ENCODE results near the gene SPIB.
A peak's percentile ranks its signal among the peaks of the same experiment; 100 is the strongest.

Gene SPIB

DNA sequence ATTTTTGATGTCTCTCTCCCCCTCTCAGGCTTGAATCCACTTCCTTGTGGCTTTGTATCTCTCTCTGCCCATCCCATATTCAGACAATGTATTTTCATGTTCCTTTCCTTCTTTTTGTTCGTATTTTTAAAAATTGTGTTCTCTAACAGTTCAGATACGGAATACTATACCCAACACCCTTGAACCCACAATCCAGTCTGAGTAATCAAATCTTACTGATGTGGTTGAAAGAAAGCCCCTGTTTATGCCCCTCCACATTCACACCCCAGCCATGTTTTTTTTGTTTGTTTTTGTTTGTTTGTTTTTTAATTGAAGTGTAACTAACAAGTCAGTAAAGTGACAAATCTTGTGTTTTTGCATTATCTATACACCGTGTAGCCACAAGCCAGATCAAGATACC is 1.4 kb downstream of the SPIB start:
- Histone ChIP-seq H3K79me2 (ENCODE audit: control insufficient read depth, insufficient read depth, low read length, unreplicated experiment) (no peaks in the 10 kb centered on the region), H3K27me3 (ENCODE audit: insufficient read depth, low read length) (0 out of 2 replicates have a peak, but pooled peaks cover 6% of the 10 kb centered on the region), H3K4me1 (ENCODE audit: control insufficient read depth, insufficient read depth, low read length, unreplicated experiment) (no peaks in the 10 kb centered on the region), H3K36me3 (ENCODE audit: insufficient read depth, low read length) (no peaks in the 10 kb centered on the region), H2AFZ (ENCODE audit: low read length, unreplicated experiment) (no peak overlapping the region), H3K4me3 (ENCODE audit: low read depth, low read length) (no peak overlapping the region), H3K27ac (ENCODE audit: low read depth, low read length) (no peak overlapping the region)

DNA sequence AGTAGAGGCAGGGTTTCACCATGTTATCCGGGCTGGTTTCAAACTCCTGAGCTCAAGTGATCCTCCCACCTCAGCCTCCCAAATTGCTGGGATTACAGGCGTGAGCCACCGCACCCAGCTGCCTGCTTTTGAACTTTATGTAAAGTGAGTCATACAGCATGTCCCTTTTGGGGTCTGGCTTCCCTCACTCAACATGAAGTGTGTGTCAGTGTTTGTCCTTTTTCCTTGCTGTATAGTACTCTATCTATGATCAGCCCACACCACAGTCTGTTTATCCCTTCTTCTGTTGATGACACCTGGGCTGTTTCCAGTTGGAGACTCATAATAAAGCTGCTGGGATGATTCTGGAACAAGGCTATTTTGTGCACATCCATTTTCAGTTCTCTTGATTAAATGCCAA is 2.1 kb downstream of the SPIB start:
- Histone ChIP-seq H3K4me1 (ENCODE audit: control insufficient read depth, insufficient read depth, low read length, unreplicated experiment) (no peaks in the 10 kb centered on the region), H3K27ac (ENCODE audit: low read depth, low read length) (no peak overlapping the region), H3K79me2 (ENCODE audit: control insufficient read depth, insufficient read depth, low read length, unreplicated experiment) (no peaks in the 10 kb centered on the region), H2AFZ (ENCODE audit: low read length, unreplicated experiment) (no peak overlapping the region), H3K4me3 (ENCODE audit: low read depth, low read length) (no peak overlapping the region), H3K27me3 (ENCODE audit: insufficient read depth, low read length) (0 out of 2 replicates have a peak, but pooled peaks cover 6% of the 10 kb centered on the region), H3K36me3 (ENCODE audit: insufficient read depth, low read length) (no peaks in the 10 kb centered on the region)

DNA sequence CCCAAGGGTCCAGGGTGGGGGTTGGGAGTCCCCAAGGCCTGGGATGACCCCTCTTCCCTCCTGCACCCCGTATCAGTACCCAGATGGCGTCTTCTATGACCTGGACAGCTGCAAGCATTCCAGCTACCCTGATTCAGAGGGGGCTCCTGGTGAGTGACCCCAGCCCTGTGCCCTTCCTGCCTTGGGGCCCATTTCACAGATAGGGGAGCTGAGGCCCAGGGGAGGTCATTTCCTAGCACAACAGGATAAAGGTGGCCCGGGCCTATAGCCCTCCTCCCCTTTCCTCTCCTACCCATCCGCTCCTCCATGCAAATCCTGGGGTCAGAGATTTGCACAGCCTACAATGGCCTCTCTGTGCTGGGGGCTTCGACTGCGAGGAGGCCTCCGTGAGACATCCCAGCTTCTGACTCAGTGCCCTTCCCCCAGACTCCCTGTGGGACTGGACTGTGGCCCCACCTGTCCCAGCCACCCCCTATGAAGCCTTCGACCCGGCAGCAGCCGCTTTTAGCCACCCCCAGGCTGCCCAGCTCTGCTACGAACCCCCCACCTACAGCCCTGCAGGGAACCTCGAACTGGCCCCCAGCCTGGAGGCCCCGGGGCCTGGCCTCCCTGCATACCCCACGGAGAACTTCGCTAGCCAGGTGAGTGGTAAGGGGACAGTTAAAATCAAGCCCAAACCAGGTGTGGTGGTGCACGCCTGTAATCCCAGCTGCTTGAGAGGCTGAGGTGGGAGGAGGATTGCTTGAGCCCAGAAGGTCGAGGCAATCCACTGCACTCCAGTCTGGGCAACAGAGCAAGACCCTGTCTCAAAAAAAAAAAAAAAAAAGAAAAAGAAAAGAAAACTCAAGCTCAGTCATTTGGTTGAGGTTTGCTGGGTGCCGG is 3.9 kb downstream of the SPIB start:
- Histone ChIP-seq H3K4me1 (ENCODE audit: control insufficient read depth, insufficient read depth, low read length, unreplicated experiment) (no peaks in the 10 kb centered on the region), H3K27ac (ENCODE audit: low read depth, low read length) (no peak overlapping the region), H3K27me3 (ENCODE audit: insufficient read depth, low read length) (0 out of 2 replicates have a peak, but pooled peaks cover 6% of the 10 kb centered on the region), H3K36me3 (ENCODE audit: insufficient read depth, low read length) (no peaks in the 10 kb centered on the region), H3K79me2 (ENCODE audit: control insufficient read depth, insufficient read depth, low read length, unreplicated experiment) (no peaks in the 10 kb centered on the region), H3K4me3 (ENCODE audit: low read depth, low read length) (no peak overlapping the region), H2AFZ (ENCODE audit: low read length, unreplicated experiment) (no peak overlapping the region)

DNA sequence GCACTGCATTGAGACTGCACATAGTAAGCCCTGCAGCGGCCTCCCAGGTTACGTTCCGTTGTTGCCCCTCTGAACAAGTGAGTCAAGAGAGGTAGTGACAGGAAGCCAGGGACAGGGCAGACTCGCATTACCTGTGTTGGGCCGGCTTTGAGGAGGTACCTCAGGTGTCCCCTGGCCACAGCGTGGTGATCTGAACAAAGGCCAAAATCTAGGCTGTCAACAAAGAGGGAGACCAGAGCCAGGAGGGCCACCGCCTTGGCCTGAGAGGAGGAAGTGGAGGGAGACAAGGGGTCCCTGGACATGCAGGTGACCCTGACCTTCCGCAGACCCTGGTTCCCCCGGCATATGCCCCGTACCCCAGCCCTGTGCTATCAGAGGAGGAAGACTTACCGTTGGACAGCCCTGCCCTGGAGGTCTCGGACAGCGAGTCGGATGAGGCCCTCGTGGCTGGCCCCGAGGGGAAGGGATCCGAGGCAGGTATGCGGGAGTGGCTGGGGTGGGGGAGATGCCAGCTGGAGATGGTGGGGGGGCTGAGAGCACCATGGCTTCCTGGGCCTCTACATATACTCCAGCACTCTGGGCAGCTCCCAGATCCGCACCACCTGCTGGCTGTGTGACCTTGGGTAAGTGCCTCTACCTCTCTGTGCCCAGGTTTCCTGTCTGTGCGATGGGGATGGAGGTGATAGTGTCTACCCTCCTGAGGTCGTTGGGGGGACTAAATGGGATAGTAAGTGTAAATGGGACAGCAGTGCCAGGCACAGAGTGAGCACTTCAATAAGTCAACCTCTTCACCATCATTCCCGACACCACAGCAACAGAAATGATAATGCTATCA is 4.8 kb downstream of the SPIB start:
- Histone ChIP-seq H3K36me3 (ENCODE audit: insufficient read depth, low read length) (no peaks in the 10 kb centered on the region), H3K27me3 (ENCODE audit: insufficient read depth, low read length) (0 out of 2 replicates have a peak, but pooled peaks cover 9% of the 10 kb centered on the region), H3K79me2 (ENCODE audit: control insufficient read depth, insufficient read depth, low read length, unreplicated experiment) (no peaks in the 10 kb centered on the region), H3K4me1 (ENCODE audit: control insufficient read depth, insufficient read depth, low read length, unreplicated experiment) (no peaks in the 10 kb centered on the region), H3K27ac (ENCODE audit: low read depth, low read length) (no peak overlapping the region), H2AFZ (ENCODE audit: low read length, unreplicated experiment) (no peak overlapping the region), H3K4me3 (ENCODE audit: low read depth, low read length) (no peak overlapping the region)

DNA sequence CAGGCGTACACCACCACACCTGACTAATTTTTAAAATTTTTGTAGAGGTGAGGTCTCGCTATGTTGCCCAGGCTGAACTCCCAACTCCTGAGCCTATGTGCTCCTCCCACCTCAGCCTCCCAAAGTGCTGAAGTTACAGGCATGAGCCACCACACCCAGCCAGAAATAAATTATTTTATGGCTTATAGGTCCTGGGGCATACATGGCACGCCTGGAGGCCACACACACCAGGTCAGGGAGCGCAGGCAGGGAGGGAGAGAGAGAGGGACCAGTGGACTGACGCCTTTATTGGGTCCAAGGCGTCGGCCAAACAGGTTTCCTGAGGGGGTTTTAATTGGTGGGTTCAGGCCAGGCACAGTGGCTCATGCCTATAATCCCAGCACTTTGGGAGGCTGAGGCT is 6.8 kb downstream of the SPIB start:
- Histone ChIP-seq H3K27ac (ENCODE audit: low read depth, low read length) (no peak overlapping the region), H3K4me1 (ENCODE audit: control insufficient read depth, insufficient read depth, low read length, unreplicated experiment) (no peaks in the 10 kb centered on the region), H3K79me2 (ENCODE audit: control insufficient read depth, insufficient read depth, low read length, unreplicated experiment) (no peaks in the 10 kb centered on the region), H3K36me3 (ENCODE audit: insufficient read depth, low read length) (no peaks in the 10 kb centered on the region), H2AFZ (ENCODE audit: low read length, unreplicated experiment) (no peak overlapping the region), H3K27me3 (ENCODE audit: insufficient read depth, low read length) (peaks cover 12% of the 10 kb centered on the region; the same call in 1 of the 2 replicates), H3K4me3 (ENCODE audit: low read depth, low read length) (no peak overlapping the region)

DNA sequence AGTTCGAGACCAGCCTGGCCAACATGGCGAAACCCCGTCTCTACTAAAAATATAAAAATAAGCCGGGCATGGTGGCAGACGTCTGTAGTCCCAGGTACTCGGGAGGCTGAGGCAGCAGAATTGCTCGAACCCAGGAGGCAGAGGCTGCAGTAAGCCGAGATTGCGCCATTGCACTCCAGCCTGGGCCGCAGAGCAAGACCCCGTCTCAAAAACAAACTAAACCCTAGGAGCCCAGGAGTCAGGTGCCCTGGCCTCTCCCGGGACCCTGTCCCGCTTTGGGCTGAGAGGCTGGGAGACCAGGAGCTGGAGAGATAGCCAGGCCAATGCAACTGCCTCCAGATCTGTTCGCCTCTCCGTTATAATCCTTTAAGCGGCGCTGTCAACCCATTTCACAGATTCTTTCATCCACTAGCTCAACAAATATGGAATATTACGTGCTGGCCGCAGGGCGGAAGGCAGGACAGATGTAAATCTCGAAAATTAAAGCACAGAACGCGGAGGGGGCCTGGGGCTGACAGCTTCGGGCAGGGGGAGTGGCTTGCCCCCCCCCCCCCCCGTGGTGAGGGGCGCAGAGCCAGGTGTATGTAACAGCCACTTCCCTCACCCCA is 8.7 kb downstream of the SPIB start:
- H2AFZ ChIP-seq (ENCODE audit: low read length, unreplicated experiment) = no peak overlapping the region
- no peak overlapping the region for H3K4me3 ChIP-seq (ENCODE audit: low read depth, low read length)
- H3K79me2 ChIP-seq (ENCODE audit: control insufficient read depth, insufficient read depth, low read length, unreplicated experiment) = no peaks in the 10 kb centered on the region
- H3K27me3 ChIP-seq (ENCODE audit: insufficient read depth, low read length) = peaks cover 22% of the 10 kb centered on the region
- H3K4me1 ChIP-seq (ENCODE audit: control insufficient read depth, insufficient read depth, low read length, unreplicated experiment) = no peaks in the 10 kb centered on the region
- no peaks in the 10 kb centered on the region for H3K36me3 ChIP-seq (ENCODE audit: insufficient read depth, low read length)
- no peak overlapping the region for H3K27ac ChIP-seq (ENCODE audit: low read depth, low read length)

DNA sequence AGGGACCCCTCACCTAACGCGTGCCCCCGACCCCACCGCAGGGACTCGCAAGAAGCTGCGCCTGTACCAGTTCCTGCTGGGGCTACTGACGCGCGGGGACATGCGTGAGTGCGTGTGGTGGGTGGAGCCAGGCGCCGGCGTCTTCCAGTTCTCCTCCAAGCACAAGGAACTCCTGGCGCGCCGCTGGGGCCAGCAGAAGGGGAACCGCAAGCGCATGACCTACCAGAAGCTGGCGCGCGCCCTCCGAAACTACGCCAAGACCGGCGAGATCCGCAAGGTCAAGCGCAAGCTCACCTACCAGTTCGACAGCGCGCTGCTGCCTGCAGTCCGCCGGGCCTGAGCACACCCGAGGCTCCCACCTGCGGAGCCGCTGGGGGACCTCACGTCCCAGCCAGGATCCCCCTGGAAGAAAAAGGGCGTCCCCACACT is 9.3 kb downstream of the SPIB start:
- H3K27me3 ChIP-seq (ENCODE audit: insufficient read depth, low read length) = peaks cover 28% of the 10 kb centered on the region
- no peaks in the 10 kb centered on the region for H3K4me1 ChIP-seq (ENCODE audit: control insufficient read depth, insufficient read depth, low read length, unreplicated experiment)
- H2AFZ ChIP-seq (ENCODE audit: low read length, unreplicated experiment) = no peak overlapping the region
- no peaks in the 10 kb centered on the region for H3K36me3 ChIP-seq (ENCODE audit: insufficient read depth, low read length)
- no peaks in the 10 kb centered on the region for H3K79me2 ChIP-seq (ENCODE audit: control insufficient read depth, insufficient read depth, low read length, unreplicated experiment)
- no peak overlapping the region for H3K4me3 ChIP-seq (ENCODE audit: low read depth, low read length)
- no peak overlapping the region for H3K27ac ChIP-seq (ENCODE audit: low read depth, low read length)

DNA sequence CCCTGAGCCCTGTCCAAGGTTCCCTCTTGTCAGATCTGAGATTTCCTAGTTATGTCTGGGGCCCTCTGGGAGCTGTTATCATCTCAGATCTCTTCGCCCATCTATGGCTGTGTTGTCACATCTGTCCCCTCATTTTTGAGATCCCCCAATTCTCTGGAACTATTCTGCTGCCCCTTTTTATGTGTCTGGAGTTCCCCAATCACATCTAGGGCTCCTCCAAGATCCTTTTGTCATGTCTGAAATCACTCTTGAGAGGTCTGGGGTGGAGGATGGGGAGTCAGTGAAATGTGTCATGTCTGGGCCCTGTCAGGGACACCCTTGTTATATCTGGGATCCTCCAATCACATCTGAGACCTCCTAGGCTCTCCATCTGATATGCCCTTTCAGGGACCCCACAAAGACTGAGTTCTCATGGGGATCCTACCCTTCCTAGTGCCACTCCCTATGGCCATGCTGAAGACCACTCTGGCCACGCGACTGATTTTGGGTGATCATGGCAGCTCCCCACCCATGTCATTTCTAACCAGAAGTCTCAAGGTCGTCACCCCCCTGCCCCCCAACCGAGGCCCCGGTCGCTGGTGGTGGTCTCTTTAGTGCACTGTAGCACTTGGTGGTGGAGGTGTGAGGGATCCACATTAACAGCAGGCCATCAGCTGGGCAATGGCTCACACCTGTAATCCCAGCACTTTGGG is 10.2 kb downstream of the SPIB start:
- Histone ChIP-seq H3K36me3 (ENCODE audit: insufficient read depth, low read length) (no peaks in the 10 kb centered on the region), H3K79me2 (ENCODE audit: control insufficient read depth, insufficient read depth, low read length, unreplicated experiment) (no peaks in the 10 kb centered on the region), H3K4me1 (ENCODE audit: control insufficient read depth, insufficient read depth, low read length, unreplicated experiment) (no peaks in the 10 kb centered on the region), H3K27ac (ENCODE audit: low read depth, low read length) (no peak overlapping the region), H3K4me3 (ENCODE audit: low read depth, low read length) (no peak overlapping the region), H3K27me3 (ENCODE audit: insufficient read depth, low read length) (peaks cover 30% of the 10 kb centered on the region), H2AFZ (ENCODE audit: low read length, unreplicated experiment) (no peak overlapping the region)

DNA sequence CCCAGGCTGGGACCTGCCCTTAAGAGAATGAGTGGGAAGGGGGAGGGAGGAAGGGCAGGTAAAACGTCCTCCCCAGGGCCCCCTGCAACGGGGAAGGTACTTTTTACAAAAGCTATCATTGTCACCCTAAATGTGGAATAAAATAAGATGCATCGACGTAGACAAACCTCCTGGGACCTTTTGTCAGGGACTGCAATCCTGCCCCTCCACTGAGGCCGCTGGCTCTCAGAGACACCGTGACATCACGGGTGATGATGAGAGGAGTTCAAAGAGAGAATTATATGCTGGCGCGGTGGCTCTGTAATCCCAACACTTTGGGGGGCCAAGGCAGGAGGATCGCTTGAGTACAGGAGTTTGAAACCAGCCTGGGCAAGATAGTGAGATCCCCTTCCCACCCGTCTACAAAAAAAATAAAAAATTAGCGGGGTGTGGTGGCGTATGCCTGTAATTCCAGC is 12.2 kb downstream of the SPIB start:
- H3K27me3 ChIP-seq (ENCODE audit: insufficient read depth, low read length) = peaks cover 30% of the 10 kb centered on the region
- no peak overlapping the region for H2AFZ ChIP-seq (ENCODE audit: low read length, unreplicated experiment)
- no peaks in the 10 kb centered on the region for H3K79me2 ChIP-seq (ENCODE audit: control insufficient read depth, insufficient read depth, low read length, unreplicated experiment)
- H3K4me3 ChIP-seq (ENCODE audit: low read depth, low read length) = peak overlapping the region; percentile 70
- no peak overlapping the region for H3K27ac ChIP-seq (ENCODE audit: low read depth, low read length)
- H3K4me1 ChIP-seq (ENCODE audit: control insufficient read depth, insufficient read depth, low read length, unreplicated experiment) = no peaks in the 10 kb centered on the region
- H3K36me3 ChIP-seq (ENCODE audit: insufficient read depth, low read length) = no peaks in the 10 kb centered on the region
